ENCODE results near the gene NNT. TPM values are rescaled to one million over a fixed set of nuclear protein-coding genes. Genes with fewer than 3 reads are reported as not detected.
A peak's percentile ranks its signal among the peaks of the same experiment; 100 is the strongest.
"Not testable (repeated sequence)": the region's sequence is repeated elsewhere in the genome, so short reads cannot be mapped to it uniquely, and the experiment has no call there.

The NNT gene
- total RNA-seq, 1 donor, result 80.3 TPM

GRCh38 chr5:43652537-43653302 lies 49.7 kb downstream of the NNT start:
- DNase-seq (ENCODE audit: low read depth), result no peak
- TF ChIP-seq CTCF (IDR thresholded peaks at IDR 0.05; ENCODE audit: insufficient read depth, low read depth, low read length), result no peak
- no peak overlapping the region for H3K4me3 ChIP-seq (ENCODE audit: low read depth, low read length)

GRCh38 chr5:43658509-43658908 lies 55.5 kb downstream of the NNT start:
- no peak for TF ChIP-seq CTCF (IDR thresholded peaks at IDR 0.05; ENCODE audit: insufficient read depth, low read depth, low read length)
- no peak overlapping the region for H3K4me3 ChIP-seq (ENCODE audit: low read depth, low read length)
- DNase-seq (ENCODE audit: low read depth), result peak; percentile 85

- no peak for TF ChIP-seq CTCF (IDR thresholded peaks at IDR 0.05; ENCODE audit: insufficient read depth, low read depth, low read length)
- no peak for DNase-seq (ENCODE audit: low read depth)
Observed at GRCh38 chr5:43659075-43659474, 56.1 kb downstream of the NNT start.

GRCh38 chr5:43661102-43661501 lies 58.1 kb downstream of the NNT start:
- DNase-seq (ENCODE audit: low read depth), result peak; percentile 71
- TF ChIP-seq CTCF (IDR thresholded peaks at IDR 0.05; ENCODE audit: insufficient read depth, low read depth, low read length), result peak; percentile 46
- no peak overlapping the region for H3K4me3 ChIP-seq (ENCODE audit: low read depth, low read length)

More at GRCh38 chr5:43659075-43659474, 56.1 kb downstream of the NNT start:
- no peak overlapping the region for H3K4me3 ChIP-seq (ENCODE audit: low read depth, low read length)

- TF ChIP-seq CTCF (IDR thresholded peaks at IDR 0.05; ENCODE audit: insufficient read depth, low read depth, low read length), result no peak
- no peak overlapping the region for H3K4me3 ChIP-seq (ENCODE audit: low read depth, low read length)
- peak; percentile 24 for DNase-seq (ENCODE audit: low read depth)
Observed at GRCh38 chr5:43663916-43664315, 60.9 kb downstream of the NNT start.

GRCh38 chr5:43664501-43665040 lies 61.6 kb downstream of the NNT start:
- H3K4me3 ChIP-seq (ENCODE audit: low read depth, low read length), result no peak overlapping the region
- DNase-seq (ENCODE audit: low read depth), result peak; percentile 79
- no peak for TF ChIP-seq CTCF (IDR thresholded peaks at IDR 0.05; ENCODE audit: insufficient read depth, low read depth, low read length)

GRCh38 chr5:43665749-43666148 lies 62.8 kb downstream of the NNT start:
- not testable (repeated sequence) for H3K4me3 ChIP-seq (ENCODE audit: low read depth, low read length); DNase-seq (ENCODE audit: low read depth)

GRCh38 chr5:43666728-43667127 lies 63.7 kb downstream of the NNT start:
- H3K4me3 ChIP-seq (ENCODE audit: low read depth, low read length); DNase-seq (ENCODE audit: low read depth): not testable (repeated sequence)

GRCh38 chr5:43667379-43667778 lies 64.4 kb downstream of the NNT start:
- H3K4me3 ChIP-seq (ENCODE audit: low read depth, low read length); DNase-seq (ENCODE audit: low read depth): not testable (repeated sequence)

All from fibroblast of villous mesenchyme (primary cell).